Activated CD8-positive, alpha-beta memory T cell treated with anti-CD3 and anti-CD28 coated beads, Interleukin-2, amount 50 U/mL, for 4 hours (primary cell): ENCODE results near the gene CRYGD.
"Not testable (repeated sequence)": the region's sequence is repeated elsewhere in the genome, so short reads cannot be mapped to it uniquely, and the experiment has no call there.

ENCODE experiments used
- DNase-seq: peaks from one replicate; pipeline ENCODE4 v3.0.0-alpha.2; 2020

The CRYGD gene

GRCh38 chr2:208124013-208124715, at the start of gene CRYGD:
TSS of gene CRYGD (minus strand) at chr2:208124524. CDS start at chr2:208124473, 51 bp downstream.
- DNase-seq = not testable (repeated sequence)

GRCh38 chr2:208172125-208172524, 47.8 kb upstream of the CRYGD start:
- no peak for DNase-seq

- no peak for DNase-seq
Measured at GRCh38 chr2:208164951-208165755, 40.8 kb upstream of the CRYGD start.

- no peak for DNase-seq
Measured at GRCh38 chr2:208163489-208163888, 39.2 kb upstream of the CRYGD start, which contains the start of gene CRYGA. TSS of gene CRYGA (minus strand) at chr2:208163589. CDS start at chr2:208163556, 33 bp downstream.

- DNase-seq = no peak
Measured at GRCh38 chr2:208156439-208156838, 32.1 kb upstream of the CRYGD start.

DNA sequence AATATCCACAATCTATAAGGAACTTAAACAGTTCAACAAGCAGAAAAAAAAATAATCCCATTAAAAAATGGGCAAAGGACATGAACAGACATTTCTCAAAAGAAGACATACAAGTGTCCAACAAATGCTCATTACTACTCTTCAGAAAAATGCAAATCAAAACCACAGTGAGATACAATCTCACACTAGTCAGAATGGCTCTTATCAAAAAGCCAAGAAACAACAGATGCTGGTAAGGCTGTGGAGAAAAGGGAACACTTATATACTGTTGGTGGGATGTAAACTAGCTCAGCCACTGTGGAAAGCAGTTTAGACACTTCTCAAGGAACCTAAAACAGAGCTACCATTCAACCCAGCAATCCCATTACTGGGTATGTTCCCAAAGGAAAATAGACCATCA, 28.8 kb upstream of the CRYGD start:
- DNase-seq = no peak

DNA sequence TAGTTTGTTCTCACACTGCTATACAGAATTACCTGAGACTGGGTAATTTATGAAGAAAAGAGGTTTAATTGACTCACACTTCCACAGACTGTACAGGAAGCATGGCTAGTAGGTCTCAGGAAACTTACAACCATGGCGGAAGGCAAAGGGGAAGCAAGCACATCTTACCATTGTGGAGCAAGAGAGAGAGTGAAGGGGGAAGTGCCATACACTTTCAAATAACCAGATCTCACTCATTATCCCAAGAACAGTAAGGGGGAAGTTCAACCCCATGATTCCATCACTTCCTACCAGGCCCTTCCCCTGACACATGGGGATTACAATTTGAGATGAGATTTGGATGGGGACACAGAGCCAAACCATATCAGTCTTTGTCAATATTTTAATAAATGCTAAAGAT, 26.6 kb upstream of the CRYGD start:
- no peak for DNase-seq

DNA sequence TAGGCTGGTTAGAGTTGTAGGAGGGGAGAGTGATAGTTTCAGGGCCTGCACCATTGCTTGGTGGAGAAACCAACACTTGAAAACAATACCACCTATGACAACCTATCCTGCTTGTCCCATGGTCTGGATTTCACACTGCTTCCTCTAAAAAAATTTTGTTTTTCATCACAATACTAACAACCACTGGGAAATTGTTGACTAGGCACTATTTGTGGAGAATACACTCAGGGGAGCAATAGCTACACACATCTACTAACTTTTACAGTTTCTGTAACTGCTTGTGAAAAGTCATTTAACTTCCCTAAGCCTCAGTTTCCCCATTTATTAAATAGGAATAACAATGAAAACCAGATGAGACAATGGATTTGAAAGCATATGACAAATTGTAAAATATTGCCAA, 25.8 kb upstream of the CRYGD start:
- no peak for DNase-seq

DNA sequence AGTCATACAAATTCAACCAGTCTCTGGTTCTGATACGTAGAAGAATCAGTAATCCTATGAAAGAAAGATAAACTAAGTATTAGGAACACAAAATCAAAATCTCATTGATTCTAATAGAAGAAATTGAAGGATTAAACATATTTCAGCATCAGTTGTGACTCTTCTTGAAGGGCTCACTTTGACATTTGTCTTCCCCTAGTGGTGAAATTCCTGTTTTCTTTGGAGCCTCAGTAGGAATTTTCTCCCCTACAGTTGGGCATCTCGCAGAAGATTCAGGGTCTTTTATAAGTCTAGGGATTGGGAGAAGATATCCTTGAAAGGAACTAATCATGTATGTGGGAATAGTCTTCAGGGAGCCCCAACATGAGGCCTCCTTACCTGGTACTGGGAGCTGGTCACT, 24.5 kb upstream of the CRYGD start:
- no peak for DNase-seq

DNA sequence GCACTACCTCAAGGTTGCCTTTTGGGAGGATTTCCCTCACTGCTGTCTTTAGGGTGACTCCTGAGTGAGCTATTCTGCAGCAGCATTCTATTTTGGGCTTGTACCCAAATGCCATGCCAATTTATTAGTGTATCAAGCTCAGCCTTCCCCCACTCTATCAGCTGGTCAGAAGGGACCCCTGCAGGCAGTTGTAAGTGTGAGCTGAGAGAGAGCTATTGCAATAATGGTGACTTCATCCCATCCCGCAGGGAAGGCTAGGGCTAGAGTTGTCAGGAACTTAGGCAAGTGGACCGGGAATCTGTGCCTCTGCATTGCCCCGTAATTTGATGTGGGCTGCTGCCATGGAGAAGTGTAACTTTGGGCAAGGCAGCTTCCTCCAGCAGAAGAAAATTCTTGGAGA, 23.4 kb upstream of the CRYGD start:
- DNase-seq = no peak

DNA sequence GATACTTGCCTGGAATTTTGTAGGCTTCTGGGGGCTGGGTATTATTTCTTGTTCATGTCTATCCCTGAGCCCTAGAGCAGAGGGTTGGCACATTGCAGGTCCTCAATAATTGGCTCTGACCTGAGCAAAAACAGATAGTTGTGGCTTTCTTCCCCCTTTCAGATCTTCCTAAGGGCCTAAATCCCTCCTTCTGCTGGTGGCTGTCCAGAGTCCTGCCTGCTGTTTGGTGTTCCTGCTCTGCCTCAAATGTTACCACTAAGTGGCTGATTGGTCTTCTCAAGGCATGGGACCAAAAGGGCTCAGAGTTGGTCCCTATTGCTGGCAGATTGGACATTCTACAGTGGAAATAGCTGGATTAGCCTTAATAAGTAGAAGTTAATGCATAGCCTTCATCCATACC, 22.7 kb upstream of the CRYGD start:
- DNase-seq = no peak

- DNase-seq = no peak
Measured at GRCh38 chr2:208146006-208146405, 21.7 kb upstream of the CRYGD start, which contains the start of gene CRYGB. TSS of gene CRYGB (minus strand) at chr2:208146158. CDS start at chr2:208146120, 38 bp downstream.

DNA sequence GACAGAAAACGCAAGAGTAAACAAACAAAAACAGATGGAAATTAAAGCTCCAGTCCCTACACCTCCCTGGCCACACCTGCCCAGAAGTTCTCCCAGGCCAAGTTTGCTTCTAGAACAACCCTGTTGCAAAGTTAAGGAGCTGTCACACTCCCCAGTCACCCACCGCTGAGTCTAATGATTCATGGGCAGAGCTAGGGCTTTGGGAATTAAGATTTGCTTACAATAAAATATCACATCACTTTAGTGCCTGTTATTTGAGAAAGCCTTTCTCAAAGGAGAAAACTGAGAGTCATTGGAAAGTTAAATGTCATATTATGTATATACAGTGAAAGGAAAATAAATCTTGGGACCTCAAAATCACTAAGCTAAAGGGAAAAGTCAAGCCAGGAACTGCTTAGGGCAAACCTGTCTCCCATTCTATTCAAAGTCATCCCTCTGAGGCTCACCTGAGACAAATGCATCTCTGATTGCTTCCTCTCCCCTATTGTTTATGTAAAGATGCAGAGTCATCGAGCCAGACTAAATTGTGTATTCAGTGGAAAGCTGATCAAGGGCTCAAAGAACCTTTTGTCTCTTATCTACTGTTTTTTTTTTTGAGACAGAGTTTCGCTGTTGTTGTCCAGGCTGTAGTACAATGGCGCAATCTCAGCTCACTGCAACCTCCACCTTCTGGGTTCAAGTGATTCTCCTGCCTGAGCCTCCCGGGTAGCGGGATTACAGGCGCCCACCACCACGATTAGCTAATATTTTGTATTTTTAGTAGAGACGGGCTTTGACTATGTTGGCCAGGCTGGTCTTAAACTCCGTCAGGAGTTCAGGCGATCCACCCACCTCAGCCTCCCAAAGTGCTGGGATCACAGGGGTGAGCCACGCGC, 18.8 kb upstream of the CRYGD start:
- no peak for DNase-seq

DNA sequence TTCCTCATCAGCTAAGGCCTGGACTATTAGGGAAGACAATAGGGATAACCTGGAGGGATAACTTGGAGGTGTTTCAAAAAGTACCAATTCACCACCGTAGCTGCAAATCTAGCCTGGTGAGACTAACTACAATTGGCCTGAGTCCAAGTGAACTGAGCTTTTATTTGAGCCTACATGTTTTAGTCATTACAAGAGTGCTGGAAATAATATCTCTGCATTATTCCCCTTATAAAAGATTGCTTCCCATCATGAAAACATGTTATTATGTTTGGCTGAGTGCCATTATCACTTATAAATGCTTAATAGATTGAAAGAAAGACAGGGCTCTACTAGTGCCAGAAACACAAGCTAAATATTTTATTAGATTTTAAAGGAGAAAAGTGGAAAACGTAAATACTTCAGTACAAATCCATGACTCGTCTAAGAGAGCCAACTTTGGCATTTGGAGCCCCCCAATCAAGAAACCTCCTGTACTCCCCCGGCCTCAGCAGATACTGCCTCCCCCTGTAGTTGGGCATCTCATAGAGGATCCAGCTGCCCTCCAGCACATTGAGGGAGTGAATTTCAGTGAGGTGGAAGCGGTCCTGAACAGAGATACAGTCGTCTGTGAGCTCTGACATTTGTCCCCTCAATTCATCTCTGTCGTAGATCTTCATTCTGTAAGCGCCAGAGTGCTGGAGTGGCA, 18.1 kb upstream of the CRYGD start:
- DNase-seq = no peak

DNA sequence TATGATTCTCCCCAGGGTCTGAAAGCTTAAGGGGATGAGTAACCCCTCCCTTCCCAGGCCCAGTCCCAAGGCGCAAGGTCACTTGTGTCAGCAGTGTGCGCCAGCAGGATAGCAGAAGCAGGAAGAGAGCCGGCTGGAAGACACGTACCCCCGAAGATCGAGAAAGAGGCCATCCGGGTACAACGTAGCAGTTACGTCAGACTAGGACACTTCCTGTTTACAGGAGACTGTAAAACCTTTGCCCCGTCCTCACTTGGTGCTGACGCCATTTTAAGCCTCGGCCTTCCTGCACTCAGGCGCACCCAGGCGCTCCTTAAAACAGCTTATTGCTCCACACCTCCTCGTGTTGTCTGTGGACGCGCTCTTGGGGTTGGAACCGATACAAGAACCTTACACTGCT, 15.1 kb upstream of the CRYGD start:
- no peak for DNase-seq

GRCh38 chr2:208138334-208138733, 14.0 kb upstream of the CRYGD start:
- not testable (repeated sequence) for DNase-seq

- DNase-seq = no peak
Measured at GRCh38 chr2:208136716-208137094, 12.4 kb upstream of the CRYGD start.

DNA sequence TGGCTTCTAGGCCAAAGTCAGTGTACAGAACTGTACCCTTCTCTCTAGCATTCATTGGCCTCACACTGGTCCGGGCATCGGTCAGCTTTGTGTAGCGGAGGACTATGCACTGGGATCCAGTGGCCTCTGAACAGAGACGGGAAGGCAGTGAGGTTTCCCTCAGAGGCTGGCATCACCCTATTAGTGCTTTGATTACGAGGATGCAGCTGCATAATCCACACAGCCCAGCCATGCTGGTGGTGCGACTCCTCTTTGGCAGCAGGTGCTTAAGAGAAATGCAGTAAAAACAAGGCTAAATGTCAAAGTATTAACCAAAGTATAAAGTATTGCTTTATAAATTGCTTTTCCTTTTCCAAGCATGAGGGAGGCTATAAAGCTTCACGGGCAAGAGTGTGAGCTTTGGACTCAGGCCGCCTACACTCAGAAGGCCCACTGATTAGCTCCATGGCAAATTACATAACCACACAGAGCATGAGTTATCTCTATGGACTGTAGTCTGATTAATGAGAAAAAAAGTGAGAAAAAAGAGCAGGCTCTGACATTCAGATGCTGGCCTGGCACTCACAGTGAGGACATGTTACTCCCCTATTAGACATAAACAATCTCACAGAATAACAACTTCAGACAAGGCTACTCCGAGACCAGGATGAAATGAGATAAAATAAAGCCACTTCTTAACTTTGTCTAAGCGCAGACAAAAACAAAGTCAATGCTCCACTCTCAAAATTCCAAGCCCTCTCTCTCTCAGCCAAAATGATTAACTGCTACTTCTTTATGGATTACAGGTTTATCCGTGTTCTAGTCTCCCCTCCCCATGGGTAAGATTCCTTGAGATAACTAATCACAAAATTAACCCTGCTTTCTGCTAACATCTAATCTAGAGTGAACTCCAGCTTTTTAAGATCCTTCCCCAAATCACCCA, 11.7 kb upstream of the CRYGD start:
- DNase-seq = no peak

DNA sequence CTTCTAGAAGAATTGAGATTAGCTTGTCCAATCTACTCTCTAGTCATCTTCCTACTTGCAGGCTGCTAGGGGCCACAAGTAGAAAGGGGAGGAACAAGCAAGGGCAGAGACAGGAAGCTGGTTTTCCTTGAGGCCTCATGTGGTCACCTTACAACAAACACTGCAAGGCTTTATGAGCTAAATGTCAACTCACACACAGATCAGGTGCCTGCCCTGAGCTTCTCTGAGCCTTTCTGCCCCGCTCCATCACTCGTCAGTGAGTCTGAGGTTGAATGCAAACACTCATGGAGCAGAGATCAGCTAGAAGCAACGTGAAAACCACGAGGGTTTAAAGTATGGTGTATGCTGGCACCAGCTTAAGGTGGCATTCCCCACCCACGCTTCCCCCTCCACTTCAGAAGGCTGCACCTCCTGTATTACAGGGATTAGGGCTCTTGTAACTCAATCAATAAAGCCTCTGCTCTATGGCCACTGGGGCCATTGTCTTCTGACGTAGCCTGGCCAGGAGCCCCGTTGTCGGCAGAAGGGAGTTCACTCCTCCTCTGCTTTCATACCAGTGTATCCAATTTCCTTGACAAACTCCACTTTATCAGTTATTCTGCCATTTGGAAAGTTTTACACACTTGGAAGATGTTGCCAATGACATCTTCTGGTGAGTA, 10.7 kb upstream of the CRYGD start:
- DNase-seq = peak; percentile 24

DNA sequence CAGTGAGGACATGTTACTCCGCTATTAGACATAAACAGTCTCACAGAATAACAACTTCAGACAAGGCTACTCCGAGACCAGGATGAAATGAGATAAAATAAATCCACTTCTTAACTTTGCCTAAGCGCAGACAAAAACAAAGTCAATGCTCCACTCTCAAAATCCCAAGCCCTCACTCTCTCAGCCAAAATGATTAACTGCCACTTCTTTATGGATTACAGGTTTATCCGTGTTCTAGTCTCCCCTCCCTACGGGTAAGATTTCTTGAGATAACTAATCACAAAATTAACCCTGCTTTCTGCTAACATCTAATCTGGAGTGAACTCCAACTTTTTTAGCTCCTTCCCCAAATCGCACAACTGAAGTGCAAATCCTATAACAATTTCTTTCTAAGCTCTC, 6.4 kb upstream of the CRYGD start:
- DNase-seq = no peak
